DOHH2 (cell line): ENCODE results near the gene BBS7.

Source experiments
- H3F3A ChIP-seq: fragments of 200-600 bp; sonication (generic), shearing (Covaris generic); 2 replicates; pipeline ENCODE4 v1.6.0; 2016; ENCODE audit warnings: antibody characterized with exemption, mild to moderate bottlenecking; ENCODE audit not compliant: control insufficient read depth, insufficient read depth
- H3K27ac ChIP-seq: fragments of 200-600 bp; sonication (generic); 2 replicates; pipeline ENCODE4 v1.5.1; 2014; ENCODE audit warnings: low read depth, mild to moderate bottlenecking, low read length, moderate library complexity
- H3K27me3 ChIP-seq: fragments of 200-600 bp; sonication (generic); 2 replicates; pipeline ENCODE4 v1.6.1; 2014; ENCODE audit warnings: mild to moderate bottlenecking, low read length, mixed read lengths; ENCODE audit not compliant: control insufficient read depth
- H3K36me3 ChIP-seq: fragments of 200-600 bp; sonication (generic); 2 replicates; pipeline ENCODE4 v1.6.1; 2014; ENCODE audit warnings: mild to moderate bottlenecking, low read length, moderate library complexity, mixed read lengths; ENCODE audit not compliant: control insufficient read depth
- H3K4me1 ChIP-seq: fragments of 200-600 bp; sonication (generic); 2 replicates; pipeline ENCODE4 v1.6.1; 2014; ENCODE audit warnings: mild to moderate bottlenecking, low read length, mixed read lengths; ENCODE audit not compliant: control insufficient read depth
- H3K4me2 ChIP-seq: fragments of 200-600 bp; sonication (generic); 2 replicates; pipeline ENCODE4 v1.6.0; 2014; ENCODE audit warnings: mild to moderate bottlenecking, low read length, moderate library complexity
- H3K4me3 ChIP-seq: fragments of 200-600 bp; sonication (generic); 2 replicates; pipeline ENCODE4 v1.5.1; 2014; ENCODE audit warnings: mild to moderate bottlenecking, low read length, mixed read lengths
- H3K79me2 ChIP-seq: fragments of 200-600 bp; sonication (generic); 2 replicates; pipeline ENCODE4 v1.6.1; 2014; ENCODE audit warnings: mild to moderate bottlenecking, low read length, mixed read lengths; ENCODE audit not compliant: control insufficient read depth
- H3K9me2 ChIP-seq: fragments of 200-600 bp; sonication (generic); replicated peaks from 2 replicates; pipeline ENCODE4 v1.6.1; 2014; ENCODE audit warnings: mild to moderate bottlenecking, low read length, mixed read lengths; ENCODE audit not compliant: control insufficient read depth
- H3K9me3 ChIP-seq: fragments of 200-600 bp; sonication (generic); 2 replicates; pipeline ENCODE4 v1.6.1; 2014; ENCODE audit warnings: antibody characterized with exemption, low read length, mixed read lengths; ENCODE audit not compliant: control insufficient read depth, insufficient read depth
- H4K20me1 ChIP-seq: fragments of 200-600 bp; sonication (generic); 2 replicates; pipeline ENCODE4 v1.6.0; 2014; ENCODE audit warnings: low read depth, mild to moderate bottlenecking, antibody characterized with exemption, low read length, moderate library complexity; ENCODE audit not compliant: control insufficient read depth, insufficient read depth
- EZH2phosphoT487 ChIP-seq: fragments of 200-600 bp; sonication (generic); IDR thresholded peaks from 2 replicates; pipeline ENCODE4 v1.6.1; 2017; ENCODE audit warnings: borderline replicate concordance, mild to moderate bottlenecking, antibody characterized with exemption, low read length, moderate library complexity, mixed read lengths
- TF ChIP-seq, protein P1 (sequence below): fragments of 200-600 bp; sonication (generic); IDR thresholded peaks from one replicate; pipeline ENCODE4 v1.5.1; 2014; ENCODE audit warnings: antibody characterized with exemption, mild to moderate bottlenecking, low read depth, low read length; ENCODE audit not compliant: poor library complexity, severe bottlenecking

The BBS7 gene

DNA sequence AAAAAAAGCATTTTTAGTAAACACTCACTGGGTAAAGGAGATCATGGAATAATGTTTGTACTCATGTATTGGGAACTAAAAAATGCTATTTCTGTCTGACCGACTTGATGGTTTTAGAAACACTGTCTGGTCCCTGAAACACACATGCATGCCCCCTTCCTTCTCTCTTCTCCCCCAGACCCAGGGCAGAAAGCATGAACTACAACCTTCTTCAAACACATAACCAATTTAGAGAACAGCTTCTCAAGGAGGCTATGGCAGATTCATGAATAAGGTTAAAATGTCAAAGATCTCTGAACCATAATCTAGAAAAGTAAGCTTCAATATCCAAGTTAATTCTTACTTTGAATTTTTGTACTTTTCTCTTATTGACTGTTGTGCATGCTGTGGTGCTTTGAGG lies 52.6 kb downstream of the BBS7 start:
- H3F3A ChIP-seq = peaks cover 67% of the 10 kb centered on the region
- no peak overlapping the region for H3K4me3 ChIP-seq

DNA sequence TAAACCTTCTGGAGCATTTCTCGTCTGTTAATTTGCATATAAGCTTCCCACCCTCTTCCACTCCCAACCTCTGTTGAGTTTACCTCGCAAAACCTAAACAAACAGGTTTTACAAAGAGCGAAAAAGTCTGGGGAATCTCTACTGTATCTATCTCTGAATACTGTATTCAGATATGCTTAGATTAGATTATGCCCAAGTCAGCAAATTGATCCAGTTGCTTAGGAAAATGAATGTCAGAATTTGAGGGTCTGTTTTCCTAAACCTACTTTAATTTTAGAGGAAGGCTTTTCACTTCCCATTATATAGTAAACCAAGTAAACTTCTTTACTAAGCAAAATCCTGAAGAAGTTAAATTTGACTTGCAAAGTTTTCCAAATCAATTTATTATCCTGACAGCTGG lies 53.3 kb downstream of the BBS7 start:
- Histone ChIP-seq H3K27me3 (no peaks in the 10 kb centered on the region), H3K9me3 (no peaks in the 10 kb centered on the region), H3K36me3 (peaks cover 96% of the 10 kb centered on the region), H3K4me3 (no peak overlapping the region), H4K20me1 (0 out of 2 replicates have a peak, but pooled peaks cover 5% of the 10 kb centered on the region), H3K27ac (no peak overlapping the region), H3K79me2 (peaks cover 65% of the 10 kb centered on the region), H3K4me1 (peaks cover 34% of the 10 kb centered on the region), H3K9me2 (no peaks in the 10 kb centered on the region), H3F3A (peaks cover 70% of the 10 kb centered on the region), H3K4me2 (no peak overlapping the region)
- TF ChIP-seq, protein P1, sequence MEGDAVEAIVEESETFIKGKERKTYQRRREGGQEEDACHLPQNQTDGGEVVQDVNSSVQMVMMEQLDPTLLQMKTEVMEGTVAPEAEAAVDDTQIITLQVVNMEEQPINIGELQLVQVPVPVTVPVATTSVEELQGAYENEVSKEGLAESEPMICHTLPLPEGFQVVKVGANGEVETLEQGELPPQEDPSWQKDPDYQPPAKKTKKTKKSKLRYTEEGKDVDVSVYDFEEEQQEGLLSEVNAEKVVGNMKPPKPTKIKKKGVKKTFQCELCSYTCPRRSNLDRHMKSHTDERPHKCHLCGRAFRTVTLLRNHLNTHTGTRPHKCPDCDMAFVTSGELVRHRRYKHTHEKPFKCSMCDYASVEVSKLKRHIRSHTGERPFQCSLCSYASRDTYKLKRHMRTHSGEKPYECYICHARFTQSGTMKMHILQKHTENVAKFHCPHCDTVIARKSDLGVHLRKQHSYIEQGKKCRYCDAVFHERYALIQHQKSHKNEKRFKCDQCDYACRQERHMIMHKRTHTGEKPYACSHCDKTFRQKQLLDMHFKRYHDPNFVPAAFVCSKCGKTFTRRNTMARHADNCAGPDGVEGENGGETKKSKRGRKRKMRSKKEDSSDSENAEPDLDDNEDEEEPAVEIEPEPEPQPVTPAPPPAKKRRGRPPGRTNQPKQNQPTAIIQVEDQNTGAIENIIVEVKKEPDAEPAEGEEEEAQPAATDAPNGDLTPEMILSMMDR = no peak
- no peak for TF ChIP-seq EZH2phosphoT487

More for the DNA sequence above, 52.6 kb downstream of the BBS7 start:
- no peak overlapping the region for H3K27ac ChIP-seq
- peaks cover 38% of the 10 kb centered on the region for H3K4me1 ChIP-seq
- no peaks in the 10 kb centered on the region for H3K9me3 ChIP-seq
- TF ChIP-seq, protein P1 = no peak
- TF ChIP-seq EZH2phosphoT487 = no peak
- peaks cover 10% of the 10 kb centered on the region; the same call in 1 of the 2 replicates for H4K20me1 ChIP-seq
- peaks cover 72% of the 10 kb centered on the region for H3K79me2 ChIP-seq
- no peaks in the 10 kb centered on the region for H3K27me3 ChIP-seq
- H3K36me3 ChIP-seq = peaks cover 97% of the 10 kb centered on the region
- no peaks in the 10 kb centered on the region for H3K9me2 ChIP-seq
- H3K4me2 ChIP-seq = peak overlapping the region; percentile 9; the same call in 1 of the 2 replicates

DNA sequence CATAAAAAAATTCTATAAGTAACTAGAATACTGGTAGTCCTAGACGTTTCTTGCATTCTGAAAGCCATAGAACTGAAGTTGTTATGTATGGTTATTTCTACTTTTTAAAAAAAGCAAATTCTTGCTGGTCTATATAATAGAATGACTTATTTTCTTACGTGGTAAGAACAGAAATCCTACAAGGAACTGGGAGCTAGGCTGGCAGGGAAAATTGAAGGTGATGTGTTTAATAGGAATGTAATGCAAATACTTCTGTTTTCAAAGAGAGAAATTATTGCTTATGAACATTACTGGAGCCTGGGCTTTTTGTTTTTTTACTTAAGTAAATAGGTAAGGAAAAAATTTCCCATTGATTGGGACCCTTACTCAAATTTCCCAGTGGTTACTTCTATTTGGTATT lies 55.5 kb downstream of the BBS7 start:
- H3F3A ChIP-seq = peaks cover 82% of the 10 kb centered on the region
- H3K4me3 ChIP-seq = no peak overlapping the region
- H3K4me2 ChIP-seq = no peak overlapping the region
- peaks cover 92% of the 10 kb centered on the region for H3K36me3 ChIP-seq
- no peaks in the 10 kb centered on the region for H3K27me3 ChIP-seq
- H3K4me1 ChIP-seq = peaks cover 17% of the 10 kb centered on the region
- H3K9me3 ChIP-seq = no peaks in the 10 kb centered on the region
- no peaks in the 10 kb centered on the region for H3K9me2 ChIP-seq
- 0 out of 2 replicates have a peak, but pooled peaks cover 5% of the 10 kb centered on the region for H4K20me1 ChIP-seq
- H3K79me2 ChIP-seq = peaks cover 43% of the 10 kb centered on the region
- no peak overlapping the region for H3K27ac ChIP-seq
- no peak for TF ChIP-seq EZH2phosphoT487
- TF ChIP-seq, protein P1 = no peak

DNA sequence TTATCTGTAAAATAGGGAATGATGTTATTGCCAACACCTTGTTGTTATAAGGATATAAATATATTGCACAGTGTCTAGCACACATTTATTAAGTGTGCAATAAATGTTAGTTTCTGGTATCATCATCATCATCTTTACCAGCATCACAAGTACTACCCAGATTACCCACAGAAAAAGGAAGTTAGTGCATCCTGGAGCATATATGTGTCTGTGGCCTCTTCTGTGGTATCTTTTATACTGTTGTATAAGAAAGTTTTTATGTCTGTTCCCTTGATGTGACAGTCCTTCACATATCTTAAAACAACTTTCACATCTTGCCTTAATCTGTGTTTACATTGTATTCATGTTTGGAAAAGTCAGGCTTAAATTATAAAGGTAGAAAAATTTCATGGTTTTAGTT lies 59.2 kb downstream of the BBS7 start:
- Histone ChIP-seq H4K20me1 (no peaks in the 10 kb centered on the region), H3K4me3 (no peak overlapping the region), H3K4me1 (no peaks in the 10 kb centered on the region), H3K27ac (no peak overlapping the region; the same call in 1 of the 2 replicates), H3K36me3 (peaks cover 91% of the 10 kb centered on the region), H3K4me2 (no peak overlapping the region), H3K79me2 (peaks cover 14% of the 10 kb centered on the region), H3K27me3 (no peaks in the 10 kb centered on the region), H3F3A (peaks cover 59% of the 10 kb centered on the region), H3K9me2 (no peaks in the 10 kb centered on the region), H3K9me3 (no peaks in the 10 kb centered on the region)
- TF ChIP-seq, protein P1 = no peak
- no peak for TF ChIP-seq EZH2phosphoT487
